GM12878 (cell line): ENCODE data around the gene TSFM.

Experiments used
- EP300 ChIP-seq, 2 experiments: fragments of 150-350 bp in 1 of 2; IDR thresholded peaks; 2 replicates each; pipeline ENCODE4 v1.6.1; 2011 to 2012; ENCODE audit warnings: low read depth in 2 of 2, low read length in 2 of 2, borderline replicate concordance in 1 of 2, improper control_type of control experiment in 1 of 2, inconsistent platforms in 1 of 2; ENCODE audit not compliant: control insufficient read depth in 1 of 2
- MYC ChIP-seq: IDR thresholded peaks from 2 replicates; pipeline ENCODE4 v1.6.1; 2011; ENCODE audit warnings: mild to moderate bottlenecking, low read length, moderate library complexity, inconsistent platforms; ENCODE audit not compliant: insufficient read depth, insufficient replicate concordance, insufficient read length, severe bottlenecking
- NBN ChIP-seq: fragments of 450-650 bp; IDR thresholded peaks from 2 replicates; pipeline ENCODE4 v1.6.1; 2016
- POLR2A ChIP-seq: IDR thresholded peaks from 2 replicates; pipeline ENCODE4 v1.6.1; 2011; ENCODE audit warnings: low read depth, mild to moderate bottlenecking, low read length
- POLR2AphosphoS2 ChIP-seq: IDR thresholded peaks from 2 replicates; pipeline ENCODE4 v1.6.1; 2011; ENCODE audit warnings: low read depth, mild to moderate bottlenecking, low read length, improper control_type of control experiment, moderate library complexity
- TF ChIP-seq, protein P1 (sequence below), 3 experiments: IDR thresholded peaks in 2 of 3; conservative IDR thresholded peaks in 1 of 3; 2 replicates each; pipeline ENCODE4 v1.5.1; 2011; ENCODE audit warnings: low read depth in 3 of 3, low read length in 3 of 3, mild to moderate bottlenecking in 3 of 3, control low read depth in 2 of 3, moderate library complexity in 2 of 3, inconsistent platforms in 1 of 3, mixed read lengths in 1 of 3; ENCODE audit not compliant: control insufficient read depth in 2 of 3, insufficient read depth in 1 of 3; ENCODE audit errors: extremely low read depth in 1 of 3

- TF ChIP-seq NBN, result no peak
- TF ChIP-seq, protein P1, sequence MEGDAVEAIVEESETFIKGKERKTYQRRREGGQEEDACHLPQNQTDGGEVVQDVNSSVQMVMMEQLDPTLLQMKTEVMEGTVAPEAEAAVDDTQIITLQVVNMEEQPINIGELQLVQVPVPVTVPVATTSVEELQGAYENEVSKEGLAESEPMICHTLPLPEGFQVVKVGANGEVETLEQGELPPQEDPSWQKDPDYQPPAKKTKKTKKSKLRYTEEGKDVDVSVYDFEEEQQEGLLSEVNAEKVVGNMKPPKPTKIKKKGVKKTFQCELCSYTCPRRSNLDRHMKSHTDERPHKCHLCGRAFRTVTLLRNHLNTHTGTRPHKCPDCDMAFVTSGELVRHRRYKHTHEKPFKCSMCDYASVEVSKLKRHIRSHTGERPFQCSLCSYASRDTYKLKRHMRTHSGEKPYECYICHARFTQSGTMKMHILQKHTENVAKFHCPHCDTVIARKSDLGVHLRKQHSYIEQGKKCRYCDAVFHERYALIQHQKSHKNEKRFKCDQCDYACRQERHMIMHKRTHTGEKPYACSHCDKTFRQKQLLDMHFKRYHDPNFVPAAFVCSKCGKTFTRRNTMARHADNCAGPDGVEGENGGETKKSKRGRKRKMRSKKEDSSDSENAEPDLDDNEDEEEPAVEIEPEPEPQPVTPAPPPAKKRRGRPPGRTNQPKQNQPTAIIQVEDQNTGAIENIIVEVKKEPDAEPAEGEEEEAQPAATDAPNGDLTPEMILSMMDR (IDR thresholded peaks at IDR 0.05 in 2 of 3, conservative IDR thresholded peaks at IDR 0.05 in 1 of 3; ENCODE audit: control insufficient read depth in 2 of 3, extremely low read depth in 1 of 3, insufficient read depth in 1 of 3, low read depth in 3 of 3, low read length in 3 of 3), result no peak
- TF ChIP-seq POLR2A, result no peak
- no peak for TF ChIP-seq EP300 (IDR thresholded peaks at IDR 0.05; ENCODE audit: borderline replicate concordance in 1 of 2, control insufficient read depth in 1 of 2, low read depth in 2 of 2, low read length in 2 of 2)
- no peak for TF ChIP-seq MYC
- TF ChIP-seq POLR2AphosphoS2, result no peak
Observed at GRCh38 chr12:57783861-57784260, 1.3 kb downstream of the TSFM start.
